Stimulated activated naive CD8-positive, alpha-beta T cell treated with anti-CD3 and anti-CD28 coated beads, Interleukin-15, amount 100 ng/mL, for 72 hours (primary cell): Measurements from ENCODE around the gene UBIAD1.
"Not testable (repeated sequence)": the region's sequence is repeated elsewhere in the genome, so short reads cannot be mapped to it uniquely, and the experiment has no call there.

Source experiments
- ATAC-seq: fragments of 150-1000 bp; cut with Tn5 transposase; 2 replicates; pipeline ENCODE4 v1.10.0; 2021; ENCODE audit warnings: mild to moderate bottlenecking, moderate library complexity
- DNase-seq, 2 donors: peaks; one replicate each; pipeline ENCODE4 v3.0.0; 2021 to 2022
- H3K27ac Mint-ChIP-seq, 2 donors: one replicate each; pipeline ENCODE4 v1.8.0; 2022; ENCODE audit warnings: mild to moderate bottlenecking in 2 of 2, mixed read lengths in 2 of 2, moderate library complexity in 2 of 2
- H3K27me3 Mint-ChIP-seq: one replicate; pipeline ENCODE4 v1.8.0; 2022; ENCODE audit warnings: mixed read lengths
- H3K4me1 Mint-ChIP-seq: one replicate; pipeline ENCODE4 v1.8.0; 2022; ENCODE audit warnings: mild to moderate bottlenecking, mixed read lengths
- H3K4me3 Mint-ChIP-seq, 2 donors: one replicate each; pipeline ENCODE4 v1.8.0; 2022; ENCODE audit warnings: mild to moderate bottlenecking in 2 of 2, mixed read lengths in 2 of 2, moderate library complexity in 1 of 2
- H3K9me3 Mint-ChIP-seq, 2 donors: one replicate each; pipeline ENCODE4 v1.8.0; 2022; ENCODE audit warnings: mixed read lengths in 2 of 2

UBIAD1 gene

DNA sequence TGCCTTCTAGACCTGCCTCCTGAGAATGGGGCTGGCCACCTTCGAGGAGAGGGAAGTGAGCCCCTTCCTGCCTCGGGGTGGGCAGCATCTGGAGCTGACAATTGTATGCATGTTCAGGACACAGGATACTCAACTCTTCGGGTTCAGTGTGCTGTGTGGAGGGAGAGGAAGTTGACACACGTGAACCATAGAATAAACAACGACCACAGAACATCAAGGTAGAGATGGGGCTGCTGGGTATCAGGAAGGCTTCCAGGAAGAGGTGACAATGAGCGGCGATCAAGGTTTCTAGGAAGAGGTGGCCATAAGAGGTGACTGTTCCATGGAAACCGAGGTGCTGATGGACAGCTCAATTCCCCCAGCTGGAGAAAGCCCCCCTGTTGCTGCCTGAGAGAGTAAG, 22.0 kb downstream of the UBIAD1 start:
- Mint-ChIP-seq H3K27me3 (no peaks in the 10 kb centered on the region), H3K9me3 (no peaks in the 10 kb centered on the region), H3K27ac (peak overlapping the region; percentile 22 to 80), H3K4me1 (peaks cover 59% of the 10 kb centered on the region), H3K4me3 (no peak overlapping the region)
- DNase-seq = no peak
- ATAC-seq = no peak

- Mint-ChIP-seq H3K9me3 (no peaks in the 10 kb centered on the region), H3K4me1 (peaks cover 49% of the 10 kb centered on the region), H3K4me3 (no peak overlapping the region), H3K27ac (peak overlapping the region in 1 of 2 donors; percentile 48), H3K27me3 (no peaks in the 10 kb centered on the region)
- ATAC-seq (no peak), DNase-seq (no peak)
Measured at GRCh38 chr1:11295905-11296304, 22.9 kb downstream of the UBIAD1 start.

GRCh38 chr1:11297774-11298173, 24.8 kb downstream of the UBIAD1 start:
- not testable (repeated sequence) for H3K9me3 Mint-ChIP-seq, ATAC-seq, H3K27ac Mint-ChIP-seq, DNase-seq, H3K27me3 Mint-ChIP-seq, H3K4me3 Mint-ChIP-seq
- peaks cover 38% of the 10 kb centered on the region for H3K4me1 Mint-ChIP-seq

- no peak for ATAC-seq
- Mint-ChIP-seq H3K9me3 (no peaks in the 10 kb centered on the region), H3K4me1 (peaks cover 32% of the 10 kb centered on the region), H3K27ac (peak overlapping the region; percentile 52 to 93), H3K27me3 (no peaks in the 10 kb centered on the region), H3K4me3 (no peak overlapping the region)
- no peak for DNase-seq
Measured at GRCh38 chr1:11298390-11299224, 25.6 kb downstream of the UBIAD1 start.

DNA sequence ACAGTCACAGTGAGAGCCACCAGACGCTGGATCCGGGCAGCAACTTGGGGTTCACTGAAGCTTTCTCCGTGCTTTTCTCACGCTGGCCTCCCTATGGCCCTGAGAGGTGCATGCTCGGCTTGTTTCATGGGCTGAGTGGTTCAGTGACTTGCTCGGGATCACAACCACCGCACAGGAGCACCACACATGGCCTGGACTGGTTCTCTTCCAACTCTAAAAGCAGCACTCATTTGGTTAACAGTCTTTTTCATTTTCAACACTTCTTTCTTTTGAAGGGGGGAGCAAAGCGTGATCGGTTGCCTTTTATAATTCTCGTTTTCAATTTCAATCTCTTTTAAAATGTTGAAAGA, 26.2 kb downstream of the UBIAD1 start:
- DNase-seq = no peak
- no peak for ATAC-seq
- H3K9me3 Mint-ChIP-seq = no peaks in the 10 kb centered on the region
- no peaks in the 10 kb centered on the region for H3K27me3 Mint-ChIP-seq
- H3K27ac Mint-ChIP-seq = peak overlapping the region in 1 of 2 donors; percentile 85
- peaks cover 32% of the 10 kb centered on the region for H3K4me1 Mint-ChIP-seq
- H3K4me3 Mint-ChIP-seq = no peak overlapping the region

- H3K4me3 Mint-ChIP-seq = no peak overlapping the region
- H3K27me3 Mint-ChIP-seq = no peaks in the 10 kb centered on the region
Measured at GRCh38 chr1:11301601-11302000, 28.6 kb downstream of the UBIAD1 start.

DNA sequence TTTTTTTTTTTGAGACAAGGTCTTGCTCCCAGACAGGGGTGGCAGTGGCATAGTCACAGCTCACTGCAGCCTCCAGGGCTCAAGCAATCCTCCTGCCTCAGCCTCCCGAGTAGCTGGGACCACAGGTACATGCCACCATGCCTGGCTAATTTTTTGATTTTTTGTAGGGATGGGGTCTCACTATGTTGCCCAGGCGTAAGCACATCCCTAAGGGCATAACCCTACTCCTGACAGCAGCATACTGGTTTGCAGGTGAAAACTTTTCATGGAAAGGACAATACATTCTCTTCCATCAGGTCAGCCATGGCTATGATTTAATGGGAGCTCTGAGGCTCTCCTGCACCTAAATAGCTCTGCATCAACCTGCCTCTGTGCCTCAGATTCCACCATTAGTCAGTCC, 29.4 kb downstream of the UBIAD1 start:
- H3K9me3 Mint-ChIP-seq = no peaks in the 10 kb centered on the region
- peaks cover 6% of the 10 kb centered on the region for H3K4me1 Mint-ChIP-seq
- no peak for ATAC-seq
- no peak for DNase-seq
- H3K4me3 Mint-ChIP-seq = no peak overlapping the region
- H3K27ac Mint-ChIP-seq = no peak overlapping the region
- no peaks in the 10 kb centered on the region for H3K27me3 Mint-ChIP-seq

More at GRCh38 chr1:11301601-11302000, 28.6 kb downstream of the UBIAD1 start:
- DNase-seq = no peak
- H3K9me3 Mint-ChIP-seq = no peaks in the 10 kb centered on the region
- H3K27ac Mint-ChIP-seq = peak overlapping the region in 1 of 2 donors; percentile 67
- ATAC-seq = no peak
- H3K4me1 Mint-ChIP-seq = peaks cover 10% of the 10 kb centered on the region

DNA sequence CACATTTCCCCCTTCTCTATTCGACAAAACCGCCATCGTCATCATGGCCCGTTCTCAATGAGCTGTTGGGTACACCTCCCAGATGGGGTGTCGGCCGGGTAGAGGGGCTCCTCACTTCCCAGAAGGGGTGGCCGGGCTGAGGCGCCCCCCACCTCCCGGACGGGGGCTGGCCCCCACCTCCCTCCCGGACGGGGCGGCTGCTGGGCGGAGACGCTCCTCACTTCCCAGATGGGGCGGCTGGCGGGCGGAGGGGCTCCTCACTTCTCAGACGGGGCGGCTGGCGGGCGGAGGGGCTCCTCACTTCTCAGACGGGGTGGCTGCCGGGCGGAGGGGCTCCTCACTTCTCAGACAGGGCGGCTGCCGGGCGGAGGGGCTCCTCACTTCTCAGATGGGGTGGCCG, 32.5 kb downstream of the UBIAD1 start:
- not testable (repeated sequence) for H3K27ac Mint-ChIP-seq, H3K27me3 Mint-ChIP-seq, H3K9me3 Mint-ChIP-seq, H3K4me1 Mint-ChIP-seq, H3K4me3 Mint-ChIP-seq, ATAC-seq, DNase-seq

DNA sequence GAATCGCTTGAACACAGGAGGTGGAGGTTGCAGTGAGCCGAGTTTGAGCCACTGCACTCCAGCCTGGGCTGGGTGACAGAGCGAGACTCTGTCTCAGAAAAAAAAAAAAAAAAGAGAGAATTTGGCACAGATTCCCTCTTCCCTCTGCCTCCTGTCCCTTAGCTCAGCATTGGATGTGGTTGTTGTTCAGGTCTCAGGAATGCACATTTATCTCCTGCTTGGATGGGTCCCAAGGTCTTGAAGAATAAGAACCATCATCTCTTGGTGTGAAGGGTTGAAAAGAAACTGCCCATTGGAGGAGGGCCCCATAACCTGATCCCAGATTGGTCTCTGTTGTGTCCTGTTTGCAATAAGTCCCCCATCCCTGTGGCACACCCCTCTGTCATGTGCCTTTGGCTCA, 34.9 kb downstream of the UBIAD1 start:
- Mint-ChIP-seq H3K4me1 (peaks cover 7% of the 10 kb centered on the region), H3K9me3 (no peaks in the 10 kb centered on the region), H3K27me3 (no peaks in the 10 kb centered on the region), H3K4me3 (no peak overlapping the region), H3K27ac (no peak overlapping the region)
- ATAC-seq (no peak), DNase-seq (no peak)

GRCh38 chr1:11308699-11309224, 35.8 kb downstream of the UBIAD1 start:
- ATAC-seq (no peak), DNase-seq (no peak)
- Mint-ChIP-seq H3K4me1 (peaks cover 7% of the 10 kb centered on the region), H3K9me3 (no peaks in the 10 kb centered on the region), H3K27me3 (no peaks in the 10 kb centered on the region), H3K4me3 (no peak overlapping the region), H3K27ac (no peak overlapping the region)

DNA sequence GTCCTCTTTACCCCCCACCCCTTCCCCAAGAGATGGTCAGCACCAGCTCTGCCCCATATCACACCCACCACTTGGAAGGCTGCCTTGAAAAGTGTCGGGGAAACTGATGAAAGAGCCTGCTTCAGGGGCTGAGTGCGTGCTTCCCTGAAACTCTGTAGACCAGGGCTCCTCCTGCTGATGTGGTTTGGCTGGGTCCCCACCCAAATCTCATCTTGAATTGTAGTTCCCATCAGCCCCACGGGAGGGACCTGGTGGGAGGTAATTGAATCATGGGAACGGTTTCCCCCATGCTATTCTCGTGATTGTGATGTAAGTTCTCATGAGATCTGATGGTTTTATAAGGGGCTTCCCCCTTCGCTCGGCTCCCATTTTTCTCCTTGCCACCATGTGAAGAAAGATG, 36.4 kb downstream of the UBIAD1 start:
- no peak overlapping the region for H3K27ac Mint-ChIP-seq
- ATAC-seq (no peak), DNase-seq (no peak)
- H3K4me1 Mint-ChIP-seq = peaks cover 7% of the 10 kb centered on the region
- H3K4me3 Mint-ChIP-seq = no peak overlapping the region
- H3K9me3 Mint-ChIP-seq = no peaks in the 10 kb centered on the region
- H3K27me3 Mint-ChIP-seq = no peaks in the 10 kb centered on the region

DNA sequence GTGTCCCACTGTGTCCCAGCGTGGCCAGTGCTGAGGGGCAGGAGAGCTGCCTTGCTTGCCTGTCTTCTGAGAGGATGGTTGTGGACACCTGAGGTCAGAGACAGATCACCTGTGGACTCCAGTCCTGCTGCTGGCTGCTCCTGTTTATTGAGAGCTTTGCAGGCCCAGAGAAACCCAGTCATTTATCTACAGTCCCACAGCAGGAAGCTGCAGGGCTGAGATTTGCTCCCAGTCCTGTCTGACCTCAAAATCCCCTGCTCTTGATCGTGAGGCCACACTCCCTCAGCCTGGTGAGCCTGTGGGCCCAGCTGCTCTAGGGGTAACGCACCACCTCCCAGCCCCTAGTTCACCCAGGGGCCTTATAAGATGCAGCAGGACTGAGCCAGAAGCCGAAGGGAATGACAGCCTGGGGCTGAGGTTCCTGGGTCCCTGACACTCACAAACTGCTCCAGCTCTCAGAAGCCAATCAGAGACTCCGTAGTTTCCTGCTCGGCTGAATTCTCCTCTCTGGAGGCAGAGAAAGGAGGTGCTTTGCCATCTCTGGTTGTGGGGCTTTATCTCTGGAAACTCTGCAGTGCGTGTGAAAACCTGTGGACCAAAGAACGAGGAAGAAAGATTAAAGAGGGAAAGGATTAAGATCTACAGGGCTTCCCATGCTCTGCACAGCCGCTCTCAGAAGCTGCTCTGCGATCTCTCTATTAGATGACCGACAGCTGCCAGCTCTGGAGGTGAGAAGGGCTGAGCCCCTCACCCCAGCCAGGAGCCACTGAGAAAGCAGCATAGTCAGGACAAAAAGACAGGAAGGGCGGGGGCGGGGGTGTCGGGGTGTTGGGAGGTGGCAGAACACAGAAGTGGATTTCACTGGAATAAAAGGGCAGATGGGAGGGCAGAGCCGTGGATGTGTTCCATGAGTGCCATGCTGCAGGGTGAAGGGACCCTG, 39.1 kb downstream of the UBIAD1 start:
- peaks cover 7% of the 10 kb centered on the region for H3K4me1 Mint-ChIP-seq
- H3K27me3 Mint-ChIP-seq = no peaks in the 10 kb centered on the region
- no peak for DNase-seq
- H3K4me3 Mint-ChIP-seq = no peak overlapping the region
- no peak for ATAC-seq
- no peaks in the 10 kb centered on the region for H3K9me3 Mint-ChIP-seq
- H3K27ac Mint-ChIP-seq = no peak overlapping the region

DNA sequence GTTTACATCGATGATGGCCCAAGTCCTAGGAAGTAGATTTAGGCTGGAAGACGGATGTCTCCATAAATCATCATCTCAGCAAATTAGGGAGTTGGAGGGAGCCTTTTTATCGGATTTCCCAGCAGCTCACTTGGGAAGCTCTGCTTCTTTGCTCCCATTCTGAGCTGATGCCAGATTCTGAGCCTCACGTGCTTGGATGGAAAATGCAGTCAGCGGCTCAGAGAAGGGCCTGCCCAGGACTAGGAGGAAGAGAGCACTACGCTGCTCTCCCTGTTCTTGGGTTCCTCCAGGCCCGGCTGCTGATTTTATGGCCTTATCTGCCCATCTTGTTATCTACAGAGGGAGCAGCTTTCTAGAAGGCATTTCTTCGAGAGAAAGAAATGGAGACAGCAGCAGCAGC, 42.0 kb downstream of the UBIAD1 start:
- no peaks in the 10 kb centered on the region for H3K27me3 Mint-ChIP-seq
- no peak for ATAC-seq
- no peak overlapping the region for H3K27ac Mint-ChIP-seq
- H3K9me3 Mint-ChIP-seq = no peaks in the 10 kb centered on the region
- no peak for DNase-seq
- peaks cover 11% of the 10 kb centered on the region for H3K4me1 Mint-ChIP-seq
- no peak overlapping the region for H3K4me3 Mint-ChIP-seq

- DNase-seq = no peak
- Mint-ChIP-seq H3K9me3 (no peaks in the 10 kb centered on the region), H3K4me3 (no peak overlapping the region)
Measured at GRCh38 chr1:11316701-11317100, 43.7 kb downstream of the UBIAD1 start.

DNA sequence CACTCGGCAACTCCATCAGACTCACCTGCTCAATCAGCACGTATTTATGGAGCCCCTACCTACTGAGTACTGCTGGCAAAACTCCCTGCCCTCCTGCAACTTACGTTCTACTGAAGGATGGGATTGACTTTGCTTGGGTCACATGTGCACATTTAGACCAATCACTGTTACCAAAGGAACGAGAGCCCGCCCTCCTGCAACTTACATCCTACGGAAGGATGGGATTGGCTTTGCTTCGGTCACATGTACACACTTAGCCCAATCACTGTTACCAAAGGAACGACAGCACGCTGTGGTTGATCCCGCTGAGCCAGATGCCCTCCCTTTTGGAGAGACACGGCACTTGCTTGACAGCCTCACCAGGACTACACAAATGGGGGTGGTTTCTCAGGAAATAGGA, 46.0 kb downstream of the UBIAD1 start:
- no peak overlapping the region for H3K27ac Mint-ChIP-seq
- no peak overlapping the region for H3K4me3 Mint-ChIP-seq
- H3K9me3 Mint-ChIP-seq = no peaks in the 10 kb centered on the region
- no peak for ATAC-seq
- peaks cover 10% of the 10 kb centered on the region for H3K4me1 Mint-ChIP-seq
- DNase-seq = no peak
- H3K27me3 Mint-ChIP-seq = no peaks in the 10 kb centered on the region

More at GRCh38 chr1:11316701-11317100, 43.7 kb downstream of the UBIAD1 start:
- no peaks in the 10 kb centered on the region for H3K27me3 Mint-ChIP-seq
- peak overlapping the region in 1 of 2 donors; percentile 59 for H3K27ac Mint-ChIP-seq
- peaks cover 17% of the 10 kb centered on the region for H3K4me1 Mint-ChIP-seq
- no peak for ATAC-seq
